Activated CD4-positive, CD25-positive, alpha-beta regulatory T cell (primary cell): ENCODE data around the gene WDR87.
A peak's percentile ranks its signal among the peaks of the same experiment; 100 is the strongest.

Experiments used
- DNase-seq, 4 experiments: peaks; one replicate each; lab custom pipeline; 2025; lab: John Stamatoyannopoulos, UW

Gene WDR87

DNA sequence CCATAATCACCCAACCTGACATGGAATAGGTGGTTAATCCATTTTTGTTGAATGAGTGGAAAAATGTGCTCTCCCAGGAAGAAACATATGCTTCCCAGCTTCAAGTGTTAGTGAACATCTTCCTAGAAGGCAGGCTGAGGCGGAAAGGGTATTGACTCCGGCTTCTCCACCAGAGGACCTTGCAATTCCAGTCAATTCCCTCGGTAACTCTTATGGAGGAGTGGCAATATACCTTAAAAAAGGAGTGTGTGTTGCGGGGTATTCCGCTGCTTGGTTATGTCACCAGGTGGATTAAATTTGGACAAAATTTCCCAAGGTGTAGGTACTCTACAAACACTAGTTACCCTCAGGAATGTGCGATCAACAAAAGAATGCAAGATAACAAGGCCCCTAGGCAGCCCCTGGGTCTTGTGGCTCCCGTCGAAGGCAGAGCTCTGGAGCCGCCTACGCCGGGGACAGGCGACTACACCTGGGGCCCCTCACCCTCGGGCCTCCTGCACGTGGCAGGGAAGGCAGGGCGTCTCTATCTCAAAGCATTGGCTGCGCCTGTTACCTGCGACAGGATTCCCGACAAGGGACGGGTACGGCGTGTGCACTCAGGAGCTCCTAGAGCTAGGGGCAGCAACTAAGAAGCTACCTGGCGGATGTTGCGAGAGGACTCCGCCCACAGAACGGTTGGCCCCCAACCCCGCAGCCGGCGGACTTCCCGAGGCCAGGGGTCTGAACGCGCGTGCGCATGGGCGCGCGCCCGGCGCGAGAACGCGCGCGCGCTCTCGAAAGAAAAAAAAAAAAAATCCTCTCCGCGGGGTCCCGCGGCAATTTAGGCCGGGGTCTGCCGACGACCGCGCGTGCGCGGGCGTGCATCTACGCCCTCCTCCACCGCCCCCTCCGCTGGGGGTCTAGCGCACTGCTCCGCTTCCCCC, at the start of gene WDR87:
Gene WDR87, minus strand, starts transcription at position 649 of the 923 bp plus-strand sequence. CDS start 8,355 bp downstream, outside the sequence.
- DNase-seq: peak in 2 of 4 experiments; percentile 24 to 29

GRCh38 chr19:37955986-37956385, 49.6 kb upstream of the WDR87 start:
- DNase-seq: no peak

- DNase-seq: no peak
Measured at GRCh38 chr19:37954421-37954874, 48.1 kb upstream of the WDR87 start.

- no peak for DNase-seq
Measured at GRCh38 chr19:37953918-37954303, 47.5 kb upstream of the WDR87 start.

DNA sequence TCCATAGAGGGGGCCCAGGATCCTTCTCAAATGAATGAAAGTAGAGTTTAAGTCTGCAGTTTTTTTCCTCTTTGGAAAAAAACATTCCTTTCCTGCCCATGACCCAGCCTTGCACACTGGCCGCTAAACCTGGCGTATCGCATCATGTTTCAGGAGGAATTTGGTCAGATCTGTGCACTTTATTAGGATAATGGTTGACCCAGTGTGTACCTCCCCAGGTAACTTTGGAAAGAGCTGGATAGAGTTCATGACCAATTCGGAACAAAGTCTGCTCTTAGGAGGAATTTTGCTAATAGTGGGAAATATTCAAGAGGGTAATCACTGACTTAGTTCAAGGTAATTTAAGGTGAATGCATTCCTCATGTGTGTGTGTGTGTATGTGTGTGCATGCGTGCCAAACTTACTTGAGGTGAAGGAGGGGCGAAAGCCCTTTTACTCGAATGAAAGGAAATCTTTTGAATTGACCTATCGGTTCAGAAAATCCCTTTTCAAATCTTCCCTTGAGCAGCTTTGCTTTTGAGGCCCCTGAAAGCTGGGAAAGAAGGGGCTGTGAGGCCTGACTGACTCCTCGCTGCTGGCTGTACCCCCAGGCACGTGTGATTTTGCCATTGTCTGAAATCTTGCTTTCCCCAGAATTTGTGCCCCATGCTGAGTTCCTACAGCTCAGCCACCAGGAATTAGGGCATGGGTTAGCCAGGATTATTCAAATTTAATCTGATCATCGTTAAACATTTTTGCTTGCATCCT, 47.0 kb upstream of the WDR87 start:
- no peak for DNase-seq

- no peak for DNase-seq
Measured at GRCh38 chr19:37951816-37952210, 45.4 kb upstream of the WDR87 start.

GRCh38 chr19:37950471-37951175, 44.2 kb upstream of the WDR87 start:
- no peak for DNase-seq

- DNase-seq: no peak
Measured at GRCh38 chr19:37948362-37948761, 42.0 kb upstream of the WDR87 start.

DNA sequence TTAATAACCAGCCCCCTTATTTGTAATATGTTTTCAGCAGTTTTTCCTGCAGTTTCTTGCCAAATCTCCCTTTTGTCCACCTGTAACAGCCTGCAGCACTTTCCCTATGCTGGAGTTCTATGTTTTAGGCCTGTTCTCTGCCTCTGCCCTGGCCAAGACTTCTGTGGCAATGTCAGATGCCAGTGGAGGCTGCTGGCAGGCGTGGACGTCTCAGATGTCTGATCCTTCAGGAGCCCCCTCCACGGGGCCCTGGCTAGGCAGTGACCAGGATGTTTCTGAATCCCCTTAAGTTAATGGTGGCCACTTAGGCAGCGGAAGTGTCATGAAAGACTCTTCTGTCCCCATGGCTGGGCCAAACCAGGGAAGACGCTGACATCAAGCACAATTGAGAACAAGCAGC, 41.4 kb upstream of the WDR87 start:
- no peak for DNase-seq

DNA sequence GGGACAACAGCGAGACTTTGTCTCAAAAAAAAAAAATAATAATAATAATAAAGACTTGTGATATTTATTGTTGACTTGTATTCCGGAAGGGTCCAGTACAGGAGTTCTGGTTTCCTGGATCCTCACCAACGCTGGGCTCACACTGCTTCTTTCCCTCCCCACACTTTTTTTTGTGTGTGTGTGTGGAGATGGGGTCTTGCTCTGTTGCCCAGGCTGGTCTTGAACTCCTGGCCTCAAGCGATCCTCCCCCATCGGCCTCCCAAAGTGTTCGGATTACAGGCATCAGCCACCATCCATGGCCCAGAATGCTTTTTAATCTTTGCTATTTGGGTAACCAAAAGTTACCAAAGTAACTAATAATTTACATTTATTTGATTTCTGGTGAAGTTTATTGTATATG, 39.7 kb upstream of the WDR87 start:
- DNase-seq: no peak

- no peak for DNase-seq
Measured at GRCh38 chr19:37943480-37943879, 37.1 kb upstream of the WDR87 start.

DNA sequence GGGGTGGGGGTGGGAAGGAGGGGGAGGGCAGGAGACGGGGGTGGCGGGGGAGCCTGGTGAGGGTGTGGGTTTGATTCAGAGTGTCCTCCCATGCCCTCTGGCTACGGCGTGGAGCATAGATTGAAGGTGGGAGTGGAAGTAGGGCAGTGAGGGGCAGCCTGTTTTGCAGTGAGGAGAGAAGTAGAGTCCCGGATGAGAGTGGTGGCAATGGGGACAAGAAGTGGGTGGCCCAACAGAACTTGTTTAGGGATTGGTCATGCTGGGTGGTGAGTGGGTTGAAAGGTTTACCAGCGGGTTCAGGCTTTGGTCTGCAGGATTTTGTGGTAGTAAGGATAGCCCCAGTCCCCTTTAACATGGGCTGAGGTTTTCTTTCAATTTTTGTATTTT, 36.1 kb upstream of the WDR87 start:
- no peak for DNase-seq

GRCh38 chr19:37941782-37942515, 35.6 kb upstream of the WDR87 start:
- no peak for DNase-seq

DNA sequence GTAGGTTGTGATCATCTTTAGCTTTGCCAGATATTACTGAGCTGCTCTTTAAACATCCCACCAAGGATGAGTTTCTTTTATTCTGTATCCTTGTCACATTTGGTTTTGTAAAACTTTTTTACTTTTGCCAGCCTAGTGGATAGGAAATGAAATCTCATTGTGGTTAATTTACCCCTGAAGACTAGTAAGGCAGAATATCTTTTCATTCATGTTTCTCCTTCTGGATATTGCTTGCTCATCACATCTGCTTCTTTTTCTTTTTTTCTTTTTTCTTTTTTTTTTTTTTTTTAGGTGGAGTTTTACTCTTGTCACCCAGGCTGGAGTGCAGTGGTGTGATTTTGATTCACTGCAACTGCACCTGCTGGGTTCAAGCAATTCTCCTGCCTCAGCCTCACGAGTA, 32.0 kb upstream of the WDR87 start:
- no peak for DNase-seq

DNA sequence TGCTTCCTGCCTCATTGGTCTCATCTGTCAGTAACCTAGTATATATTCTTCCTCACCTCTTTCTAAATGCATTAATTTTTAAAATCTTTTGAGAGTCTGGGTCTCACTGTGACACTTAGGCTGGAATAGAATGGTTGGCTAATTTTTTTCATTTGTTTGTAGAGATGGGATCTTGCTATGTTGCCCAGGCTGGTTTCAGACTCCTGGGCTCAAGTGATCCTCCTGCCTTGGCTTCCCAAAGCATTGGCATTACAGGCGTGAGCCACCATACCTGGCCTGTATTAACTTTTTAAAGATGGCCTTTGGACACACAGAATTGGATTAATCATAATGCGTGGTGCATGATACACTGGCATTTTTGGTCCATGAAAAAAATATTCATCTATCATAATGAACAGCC, 30.5 kb upstream of the WDR87 start:
- no peak for DNase-seq

DNA sequence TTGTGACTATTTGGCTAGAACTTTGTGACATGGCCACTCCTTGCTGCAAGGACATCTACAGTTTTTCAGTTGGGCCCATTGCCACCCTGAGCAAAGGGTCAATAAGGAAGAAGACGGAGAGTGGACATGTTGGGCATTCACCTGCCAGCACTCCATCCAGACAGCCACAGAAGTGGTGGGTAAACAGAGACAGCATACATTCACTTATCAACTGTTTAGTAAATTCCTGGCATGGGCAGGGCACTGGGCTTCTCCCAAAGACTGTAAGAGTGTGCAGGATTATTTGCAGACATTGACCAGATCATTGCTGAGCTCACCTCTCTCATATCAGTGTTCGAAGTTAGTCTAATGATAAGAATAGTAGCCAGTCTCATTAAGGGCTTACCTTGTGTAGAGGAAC, 29.8 kb upstream of the WDR87 start:
- DNase-seq: no peak

DNA sequence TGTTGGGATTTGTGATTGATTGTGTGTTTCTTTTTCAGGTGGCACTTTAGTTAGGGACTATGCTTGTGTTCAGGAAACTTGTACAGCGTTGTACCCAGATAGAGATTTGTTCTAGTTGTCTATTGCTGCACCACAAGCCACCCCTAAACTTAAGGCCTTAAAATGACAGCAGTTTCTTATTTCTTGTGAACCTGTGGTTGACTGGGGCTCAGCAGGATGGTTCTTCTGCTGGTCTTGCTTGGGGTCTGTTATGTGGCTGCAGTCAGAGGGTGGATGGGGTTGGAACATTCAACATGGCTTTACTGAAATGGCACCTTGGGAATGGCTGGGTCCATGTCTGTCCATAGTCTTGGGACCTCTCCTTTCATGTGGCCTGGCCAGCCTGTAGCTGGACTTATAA, 28.9 kb upstream of the WDR87 start:
- DNase-seq: no peak

DNA sequence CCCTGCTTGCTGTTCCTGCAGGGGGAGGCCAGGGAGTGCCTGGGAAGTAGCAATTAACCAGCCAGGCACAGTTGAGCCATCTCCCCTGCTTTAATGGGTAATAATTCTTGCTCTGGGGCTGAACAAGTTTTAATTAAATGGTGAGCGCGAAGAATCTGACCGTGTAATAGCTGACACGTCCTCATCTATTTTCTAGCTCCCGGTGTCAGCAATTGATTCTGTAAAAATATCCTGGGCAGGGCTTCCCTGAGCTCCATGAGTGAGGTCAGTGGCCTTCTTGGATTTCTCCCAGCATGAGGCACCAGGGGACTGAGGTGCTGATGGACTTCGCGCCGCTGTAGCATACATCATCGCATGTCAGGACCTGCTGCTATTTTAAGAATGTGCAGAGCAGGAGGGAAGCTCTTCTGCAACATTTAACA, 27.6 kb upstream of the WDR87 start:
- no peak for DNase-seq

GRCh38 chr19:37932985-37933936, 26.9 kb upstream of the WDR87 start:
- no peak for DNase-seq

DNA sequence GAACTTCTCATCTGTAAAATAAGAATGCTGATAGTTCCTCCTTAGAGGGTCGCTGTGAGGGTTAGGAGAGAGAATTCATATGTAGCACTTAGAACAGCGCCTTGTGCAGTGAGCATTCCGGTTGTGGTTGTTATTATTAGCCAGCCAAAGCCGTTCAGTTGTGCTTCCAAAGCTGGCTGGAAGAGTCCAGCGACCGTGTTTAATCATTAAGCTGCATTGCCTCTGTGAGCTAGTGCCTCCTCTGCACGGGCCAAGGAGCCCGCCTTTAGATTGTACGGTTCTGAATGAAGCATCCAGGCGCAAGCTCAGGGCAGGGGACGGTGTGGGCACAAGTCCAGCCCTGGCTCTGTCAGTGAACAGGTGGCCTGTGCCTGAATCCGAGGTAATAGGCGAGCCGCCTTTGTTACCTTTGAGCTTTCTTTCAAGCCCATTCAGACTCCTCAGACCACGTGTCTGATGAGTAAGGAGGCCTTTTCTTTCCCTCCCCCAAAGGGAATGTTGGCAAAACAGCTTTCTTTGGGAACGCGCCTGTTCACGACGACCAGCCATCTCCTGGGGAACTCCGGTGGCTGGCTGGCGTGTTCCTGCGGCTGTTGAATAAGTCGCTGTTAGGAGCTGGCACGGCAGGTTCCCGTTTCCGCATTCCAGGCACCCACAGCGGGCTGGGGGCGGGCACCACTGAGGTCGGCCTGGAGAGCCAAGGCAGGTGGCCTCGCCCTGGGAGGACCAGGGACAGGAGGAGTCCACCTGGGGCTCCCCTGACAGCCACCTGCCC, 25.7 kb upstream of the WDR87 start:
- no peak for DNase-seq
